Measurements from ENCODE around the gene ARHGAP44. TPM values are rescaled to one million over a fixed set of nuclear protein-coding genes. Genes with fewer than 3 reads are reported as not detected.

ARHGAP44 gene
- total RNA-seq, 1 experiment from 2014 or later = 9.9 TPM

- H2BK120ac ChIP-seq (ENCODE audit: low read depth, low read length, poor library complexity, severe bottlenecking) = no peak overlapping the region
- H2BK15ac ChIP-seq (ENCODE audit: low read depth, low read length) = no peak overlapping the region
- WGBS (ENCODE audit: extremely low coverage, insufficient read length, low lambda C conversion rate) = no CpG with 5 or more reads among the region's 14 CpGs
- no peak for TF ChIP-seq CTCF (conservative IDR thresholded peaks at IDR 0.05)
- no peaks in the 10 kb centered on the region for H3K9me3 Mint-ChIP-seq
- H3K23me2 ChIP-seq (ENCODE audit: insufficient read length, low read depth, low read length, poor library complexity, severe bottlenecking) = no peaks in the 10 kb centered on the region
- H3K9me3 ChIP-seq (ENCODE audit: control insufficient read depth, low read depth, low read length) = no peaks in the 10 kb centered on the region
- no peak overlapping the region for H3K9ac ChIP-seq (ENCODE audit: extremely low read depth, insufficient read length, low read length)
- no peaks in the 10 kb centered on the region for H3K27me3 ChIP-seq (ENCODE audit: insufficient read depth, low read length)
- no peak overlapping the region for H2BK20ac ChIP-seq (ENCODE audit: low read depth, low read length, poor library complexity, severe bottlenecking)
- H3K14ac ChIP-seq (ENCODE audit: insufficient read depth, low read length) = no peak overlapping the region
- no peaks in the 10 kb centered on the region for H3K79me1 ChIP-seq (ENCODE audit: insufficient read depth, low read depth, low read length, poor library complexity, severe bottlenecking)
- H2AFZ ChIP-seq (ENCODE audit: low read length) = no peak overlapping the region
- H3K4ac ChIP-seq (ENCODE audit: low read depth, low read length) = no peak overlapping the region
- H3K79me2 ChIP-seq (ENCODE audit: insufficient read depth, low read length) = no peaks in the 10 kb centered on the region
- H3K27ac ChIP-seq (ENCODE audit: insufficient read length, low read depth, low read length) = no peak overlapping the region
- H3K27ac Mint-ChIP-seq = 0 out of 7 replicates have a peak overlapping the region, but pooled peaks of 1 of the 3 experiments have one; percentile 19
- H3K4me1 Mint-ChIP-seq = peaks cover 8 to 11% of the 10 kb centered on the region in 2 experiments
- no peak overlapping the region for H4K5ac ChIP-seq (ENCODE audit: insufficient read length, low read depth, low read length)
- no peak overlapping the region for H3K4me3 Mint-ChIP-seq
- H2BK12ac ChIP-seq (ENCODE audit: insufficient read length, low read depth, low read length) = no peak overlapping the region
- H3K36me3 Mint-ChIP-seq (ENCODE audit: insufficient read depth in 1 of 3, low read depth in 3 of 3) = peaks cover 26 to 82% (median 77%) of the 10 kb centered on the region in 3 experiments
- no peaks in the 10 kb centered on the region for H4K20me1 ChIP-seq (ENCODE audit: control insufficient read depth, insufficient read depth, insufficient read length)
- no peak overlapping the region for H2AK5ac ChIP-seq (ENCODE audit: insufficient read length, low read length)
- H4K91ac ChIP-seq (ENCODE audit: insufficient read length, low read depth, low read length) = no peak overlapping the region
- no peak overlapping the region for H4K8ac ChIP-seq (replicated peaks; ENCODE audit: insufficient read length, low read depth, low read length)
- peaks cover 2% of the 10 kb centered on the region; the same call in 1 of the 2 replicates for H3K27me3 Mint-ChIP-seq (ENCODE audit: low read depth)
- H3K23ac ChIP-seq (ENCODE audit: insufficient read length, low read depth, low read length) = no peak overlapping the region
- H3K4me2 ChIP-seq (ENCODE audit: insufficient read depth, insufficient read length, low read length) = no peak overlapping the region
- no peak overlapping the region for H2BK5ac ChIP-seq (ENCODE audit: insufficient read length, low read length)
- H3K18ac ChIP-seq (ENCODE audit: insufficient read length, low read depth, low read length) = no peak overlapping the region
- H3K56ac ChIP-seq (ENCODE audit: insufficient read length, low read depth, low read length) = no peak overlapping the region
- H3K4me1 ChIP-seq (ENCODE audit: insufficient read depth, low read length) = no peaks in the 10 kb centered on the region
- H3T11ph ChIP-seq (ENCODE audit: low read length) = no peak overlapping the region
- no peak for DNase-seq
Observed at GRCh38 chr17:12992676-12993075, 203.4 kb downstream of the ARHGAP44 start.
